SK-MEL-5 (cell line): ENCODE measurements around the gene ASIC3. TPM values are rescaled to one million over a fixed set of nuclear protein-coding genes. Genes with fewer than 3 reads are reported as not detected.
"Not testable (repeated sequence)": the region's sequence is repeated elsewhere in the genome, so short reads cannot be mapped to it uniquely, and the experiment has no call there.

Experiments used
- DNase-seq: peaks from one replicate; pipeline ENCODE4 v3.0.0-alpha.2; 2016; ENCODE audit warnings: low read depth, low spot score
- in situ Hi-C: cut with HindIII; loops from 2 replicates; pipeline ENCODE4 v1.10.0; 2016; ENCODE audit warnings: low sequenced_read_pairs, high pct_unique_total_duplicates, low pct_unique_long_range_greater_than_20kb
- polyA plus RNA-seq, 2 experiments: library from polyadenylated mRNA; depleted of rRNA; stranded (reverse); fragments of >200 nt; gene quantifications; 2 replicates each; pipeline ENCODE4 v1.2.3, GENCODE V29; 2015
- total RNA-seq: library from RNA; depleted of rRNA; stranded (reverse); fragments of >200 nt; shearing (Covaris generic); gene quantifications from 2 replicates; pipeline ENCODE4 v1.2.3, GENCODE V29; 2014; rRNA removed

The ASIC3 gene
- 0.42 and 0.93 TPM in 2 replicates for total RNA-seq
- 0.33 and 2.8 TPM in 2 replicates for polyA plus RNA-seq (2015; cell fraction: cytosol; rRNA removed)
- polyA plus RNA-seq (2015; cell fraction: nucleus; rRNA removed) = 30.6 and 48.7 TPM in 2 replicates

GRCh38 chr7:151047976-151048815 is at the start of gene ASIC3:
Gene ASIC3 (plus strand): TSS chr7:151048531. CDS start chr7:151048886, 355 bp downstream.
- in situ Hi-C loops = no loop called here
- no peak for DNase-seq

- no peak for DNase-seq
- in situ Hi-C loops = no loop called here
Measured at GRCh38 chr7:150999001-150999400, 49.3 kb upstream of the ASIC3 start.

GRCh38 chr7:150999497-151000230 is 48.7 kb upstream of the ASIC3 start:
- no peak for DNase-seq
- in situ Hi-C loops = no loop called here

- in situ Hi-C loops = no loop called here
- no peak for DNase-seq
Measured at GRCh38 chr7:151000897-151001495, 47.3 kb upstream of the ASIC3 start.

- in situ Hi-C loops = no loop called here
- DNase-seq = no peak
Measured at GRCh38 chr7:151001546-151001945, 46.8 kb upstream of the ASIC3 start.

GRCh38 chr7:151003572-151003971 is 44.8 kb upstream of the ASIC3 start:
- no peak for DNase-seq
- in situ Hi-C loops = no loop called here

GRCh38 chr7:151005566-151005965 is 42.8 kb upstream of the ASIC3 start:
- in situ Hi-C loops = no loop called here
- DNase-seq = no peak

GRCh38 chr7:151006590-151007300 is 41.6 kb upstream of the ASIC3 start:
- DNase-seq = no peak
- in situ Hi-C loops = no loop called here

GRCh38 chr7:151007469-151007898 is 40.8 kb upstream of the ASIC3 start:
- no peak for DNase-seq
- in situ Hi-C loops = no loop called here

- DNase-seq = no peak
- in situ Hi-C loops = no loop called here
Measured at GRCh38 chr7:151008143-151008510, 40.2 kb upstream of the ASIC3 start.

GRCh38 chr7:151008511-151009323 is 39.6 kb upstream of the ASIC3 start:
- in situ Hi-C loops = no loop called here
- DNase-seq = no peak

GRCh38 chr7:151009327-151010036 is 38.8 kb upstream of the ASIC3 start:
- in situ Hi-C loops = no loop called here

GRCh38 chr7:151010037-151010306 is 38.4 kb upstream of the ASIC3 start:
- DNase-seq = no peak
- in situ Hi-C loops = no loop called here

More at GRCh38 chr7:151009327-151010036, 38.8 kb upstream of the ASIC3 start:
- no peak for DNase-seq

- in situ Hi-C loops = no loop called here
- DNase-seq = no peak
Measured at GRCh38 chr7:151010307-151011096, 37.8 kb upstream of the ASIC3 start.

- in situ Hi-C loops = no loop called here
Measured at GRCh38 chr7:151011097-151011409, 37.3 kb upstream of the ASIC3 start.

GRCh38 chr7:151011616-151012015 is 36.7 kb upstream of the ASIC3 start:
- in situ Hi-C loops, DNase-seq: not testable (repeated sequence)

More at GRCh38 chr7:151011097-151011409, 37.3 kb upstream of the ASIC3 start:
- DNase-seq = no peak
